HG02885 (cell line): ENCODE data around the gene RAMP3.

Experiments
- ATAC-seq: cut with Tn5 transposase; IDR thresholded peaks from one replicate; pipeline ENCODE4 v1.9.1; 2021; ENCODE audit warnings: mild to moderate bottlenecking; ENCODE audit not compliant: unreplicated experiment, poor library complexity

The RAMP3 gene

GRCh38 chr7:45176886-45177731 is 19.5 kb downstream of the RAMP3 start:
- no peak for ATAC-seq

GRCh38 chr7:45177801-45178200 is 20.2 kb downstream of the RAMP3 start:
- no peak for ATAC-seq

- no peak for ATAC-seq
These were observed 20.9 kb downstream of the RAMP3 start for GRCh38 chr7:45178241-45179225.

GRCh38 chr7:45179666-45180065 is 22.1 kb downstream of the RAMP3 start:
- ATAC-seq = no peak

GRCh38 chr7:45180084-45180986 is 22.7 kb downstream of the RAMP3 start:
- ATAC-seq = no peak

GRCh38 chr7:45181286-45181960 is 23.8 kb downstream of the RAMP3 start:
- ATAC-seq = no peak

- ATAC-seq = no peak
These were observed 24.6 kb downstream of the RAMP3 start for GRCh38 chr7:45181991-45182855.

- ATAC-seq = no peak
These were observed 25.5 kb downstream of the RAMP3 start for GRCh38 chr7:45182856-45183710.

GRCh38 chr7:45183711-45184210 is 26.2 kb downstream of the RAMP3 start:
- ATAC-seq = no peak

- ATAC-seq = no peak
These were observed 26.9 kb downstream of the RAMP3 start for GRCh38 chr7:45184326-45185027.

GRCh38 chr7:45185028-45185863 is 27.7 kb downstream of the RAMP3 start:
- no peak for ATAC-seq

- no peak for ATAC-seq
These were observed 28.3 kb downstream of the RAMP3 start for GRCh38 chr7:45185864-45186250.

GRCh38 chr7:45186261-45186813 is 28.7 kb downstream of the RAMP3 start:
- no peak for ATAC-seq

- no peak for ATAC-seq
These were observed 29.7 kb downstream of the RAMP3 start for GRCh38 chr7:45187089-45187945.

- ATAC-seq = no peak
These were observed 30.4 kb downstream of the RAMP3 start for GRCh38 chr7:45187946-45188411.
